HG03135 (cell line): ENCODE measurements around the gene CBX1.
"Not testable (repeated sequence)": the region's sequence is repeated elsewhere in the genome, so short reads cannot be mapped to it uniquely, and the experiment has no call there.

Experiments
- ATAC-seq: cut with Tn5 transposase; IDR thresholded peaks from one replicate; pipeline ENCODE4 v1.9.1; 2021; ENCODE audit warnings: mild to moderate bottlenecking, moderate library complexity; ENCODE audit not compliant: unreplicated experiment

The CBX1 gene

DNA sequence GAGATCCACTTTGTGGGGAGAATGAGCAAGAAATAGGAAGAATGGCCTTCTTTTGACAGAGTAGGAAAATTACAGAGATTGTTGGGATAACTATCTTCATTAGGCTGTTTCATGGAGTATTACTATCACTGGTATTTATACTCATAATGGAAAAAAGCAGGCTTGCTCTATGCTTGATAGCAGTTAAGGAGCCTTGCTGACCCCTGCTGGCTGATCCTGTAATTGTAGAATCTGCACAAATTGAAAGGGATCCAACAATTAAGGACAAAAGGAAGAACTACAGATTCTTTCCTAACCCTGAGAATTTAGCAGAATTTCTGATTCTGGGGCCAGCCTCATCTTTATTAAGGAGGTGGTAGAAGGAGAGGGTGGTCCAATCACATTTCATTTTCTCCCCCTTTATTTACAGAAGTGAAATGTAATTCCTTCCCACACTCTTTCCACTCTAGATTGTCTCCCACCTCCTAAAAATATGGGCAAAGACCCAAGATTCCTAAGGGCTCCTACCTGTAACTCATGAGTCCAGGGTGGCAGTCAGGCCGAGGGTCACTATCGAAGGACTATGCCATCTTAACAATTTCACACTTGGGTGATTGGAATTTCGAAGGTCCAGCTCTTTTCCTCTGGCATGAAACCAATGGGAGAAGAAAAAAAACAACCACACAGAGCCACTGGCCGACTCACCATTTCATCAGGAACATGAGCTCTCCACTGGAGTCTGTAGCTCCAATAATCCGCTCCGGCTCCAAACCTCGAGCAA, 26.8 kb downstream of the CBX1 start:
- no peak for ATAC-seq

DNA sequence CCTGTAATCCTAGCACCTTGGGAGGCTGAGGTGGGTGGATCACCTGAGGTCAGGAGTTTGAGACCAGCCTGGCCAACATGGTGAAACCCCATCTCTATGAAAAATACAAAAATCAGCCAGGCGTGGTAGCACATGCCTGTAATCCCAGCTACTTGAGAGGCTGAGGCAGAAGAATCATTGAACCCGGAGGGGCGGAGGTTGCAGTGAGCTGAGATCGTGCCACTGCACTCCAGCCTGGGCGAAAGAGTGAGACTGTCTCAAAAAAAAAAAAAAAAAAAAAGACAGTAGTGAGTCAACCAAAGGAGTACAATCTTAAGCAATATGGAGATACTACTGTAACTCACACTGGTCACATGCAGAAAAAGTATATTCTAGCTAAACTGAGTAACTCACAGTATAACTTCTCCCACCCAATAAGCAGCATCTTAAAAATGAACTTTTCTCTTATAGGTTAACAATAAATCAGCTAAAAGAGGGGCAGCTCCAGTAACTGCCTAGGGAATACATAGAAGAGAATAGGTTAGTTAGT, 27.6 kb downstream of the CBX1 start:
- not testable (repeated sequence) for ATAC-seq

DNA sequence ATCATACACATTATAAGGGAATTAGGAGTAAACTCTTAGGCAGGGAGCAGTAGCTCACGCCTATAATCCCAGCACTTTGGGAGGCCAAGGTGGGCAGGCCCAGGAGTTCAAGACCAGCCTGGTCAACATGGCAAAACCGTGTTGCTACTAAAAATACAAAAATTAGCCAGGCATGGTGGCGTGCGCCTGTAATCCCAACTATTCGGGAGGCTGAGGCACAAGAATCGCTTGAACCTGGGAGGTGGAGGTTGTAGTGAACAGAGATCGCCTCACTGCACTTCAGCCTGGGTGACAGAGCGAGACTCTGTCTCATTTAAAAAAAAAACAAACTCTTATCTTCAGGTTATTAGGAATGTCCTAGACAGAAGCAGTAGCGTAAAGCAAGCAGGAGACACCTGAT, 28.5 kb downstream of the CBX1 start:
- ATAC-seq: not testable (repeated sequence)

DNA sequence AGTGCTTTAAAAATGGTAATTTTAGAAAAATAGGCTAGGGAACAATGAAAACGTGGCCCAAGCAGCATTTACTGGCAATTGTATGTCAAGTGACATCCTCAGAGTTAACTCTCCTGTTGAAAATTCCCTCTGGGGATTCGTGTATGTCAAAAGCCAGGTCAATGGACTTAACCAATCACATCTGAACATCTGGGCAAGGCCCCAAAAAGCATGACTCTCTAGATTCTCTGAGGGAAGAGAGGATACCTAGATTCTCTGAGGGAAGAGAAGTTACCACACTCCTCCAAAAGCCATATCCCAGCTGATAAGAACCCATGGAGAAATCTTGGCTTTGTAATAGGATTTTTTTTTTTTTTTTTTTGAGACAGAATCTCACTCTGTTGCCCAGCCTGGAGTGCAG, 29.6 kb downstream of the CBX1 start:
- ATAC-seq: no peak

DNA sequence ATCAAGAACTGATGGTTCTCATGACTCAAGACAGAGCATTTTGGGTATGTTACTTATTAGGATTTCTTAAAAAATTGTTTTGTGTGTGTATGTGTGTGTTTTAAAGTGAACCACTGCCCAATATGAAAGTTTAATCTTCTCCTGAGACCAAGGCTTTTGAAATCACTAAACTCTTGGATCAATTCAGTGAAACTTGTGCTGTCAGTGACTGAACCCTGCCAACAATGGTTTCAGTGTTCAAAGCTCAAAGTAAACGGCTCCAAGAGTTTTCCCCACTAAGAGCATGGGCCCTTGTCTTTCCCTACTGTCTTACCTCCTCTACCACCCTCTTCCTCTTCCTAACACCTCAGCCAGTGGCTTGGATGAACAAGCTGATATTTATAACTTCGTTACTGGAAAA, 31.1 kb downstream of the CBX1 start:
- ATAC-seq: no peak

DNA sequence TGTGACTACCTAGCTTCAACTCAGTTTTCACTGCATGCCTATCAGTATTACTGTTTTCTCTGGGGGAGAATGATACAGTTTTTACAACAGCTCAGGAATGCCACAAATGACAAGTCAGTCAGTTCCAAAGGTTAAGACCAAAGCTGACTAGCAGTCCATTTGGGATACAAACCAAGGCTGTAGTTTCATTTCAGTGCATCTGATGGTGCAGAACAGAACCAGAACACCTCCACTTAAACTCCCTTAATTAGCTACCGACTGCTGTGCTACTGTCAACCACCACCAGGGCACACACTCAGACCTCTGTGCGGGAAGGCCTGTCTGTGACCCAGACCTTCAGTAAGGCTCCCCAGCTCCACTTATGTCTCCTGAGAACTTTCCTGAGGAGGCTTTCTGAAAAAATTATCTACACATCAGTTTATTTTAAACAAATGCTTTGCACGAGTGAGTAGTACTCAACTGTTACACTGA, 32.8 kb downstream of the CBX1 start:
- ATAC-seq: no peak

DNA sequence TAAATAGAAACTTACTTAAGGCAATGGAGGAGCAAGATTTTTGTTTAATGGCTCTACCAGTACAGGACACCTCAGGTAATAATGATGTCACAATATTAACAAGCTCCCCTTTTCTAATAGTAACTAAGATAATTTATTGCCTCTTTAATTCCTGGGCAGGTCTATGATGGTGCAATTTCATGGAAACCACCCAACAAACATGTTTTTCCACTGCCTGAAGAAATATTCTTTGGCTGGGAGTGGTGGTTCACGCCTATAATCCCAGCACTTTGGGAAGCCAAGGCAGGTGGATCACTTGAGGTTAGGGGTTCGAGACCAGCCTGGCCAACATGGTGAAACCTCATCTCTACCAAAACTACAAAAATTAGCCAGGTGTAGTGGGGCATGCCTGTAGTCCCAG, 33.5 kb downstream of the CBX1 start:
- not testable (repeated sequence) for ATAC-seq

DNA sequence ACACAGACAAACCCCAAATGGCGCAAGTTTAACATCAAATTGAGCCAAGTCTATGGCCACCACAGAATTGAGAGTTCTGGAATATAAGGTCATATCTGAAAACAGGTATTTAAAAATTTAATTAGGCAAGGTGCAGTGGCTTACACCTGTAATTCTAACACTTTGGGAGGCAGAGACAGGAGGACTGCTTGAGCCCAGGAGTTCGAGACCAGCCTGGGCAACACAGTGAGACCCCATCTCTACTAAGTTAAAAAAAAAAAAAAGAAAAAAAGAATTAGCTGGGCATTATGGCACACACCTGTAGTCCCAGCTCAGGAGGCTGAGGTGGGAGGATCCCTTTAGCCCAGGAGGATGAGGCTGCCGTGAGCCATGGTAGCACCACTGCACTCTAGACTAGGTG, 34.0 kb downstream of the CBX1 start:
- no peak for ATAC-seq

DNA sequence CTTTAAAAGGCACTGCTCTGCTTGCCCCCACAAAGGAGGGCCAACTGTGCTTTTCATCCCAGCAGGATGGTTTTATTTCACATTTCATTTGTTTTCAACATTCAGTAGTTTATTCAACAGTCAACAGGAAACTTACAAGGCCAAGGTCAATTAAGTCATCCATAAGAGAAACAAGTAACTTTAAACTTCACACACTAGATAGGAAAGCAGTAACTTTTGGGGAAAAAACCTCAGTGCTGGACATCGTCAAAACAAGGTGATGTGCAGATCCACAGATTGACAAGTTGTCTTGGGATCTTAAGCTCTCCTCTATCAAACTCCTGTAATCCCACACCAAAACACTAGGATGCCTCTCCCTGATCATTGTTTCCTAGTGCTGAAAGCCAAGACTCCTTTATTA, 34.6 kb downstream of the CBX1 start:
- no peak for ATAC-seq

DNA sequence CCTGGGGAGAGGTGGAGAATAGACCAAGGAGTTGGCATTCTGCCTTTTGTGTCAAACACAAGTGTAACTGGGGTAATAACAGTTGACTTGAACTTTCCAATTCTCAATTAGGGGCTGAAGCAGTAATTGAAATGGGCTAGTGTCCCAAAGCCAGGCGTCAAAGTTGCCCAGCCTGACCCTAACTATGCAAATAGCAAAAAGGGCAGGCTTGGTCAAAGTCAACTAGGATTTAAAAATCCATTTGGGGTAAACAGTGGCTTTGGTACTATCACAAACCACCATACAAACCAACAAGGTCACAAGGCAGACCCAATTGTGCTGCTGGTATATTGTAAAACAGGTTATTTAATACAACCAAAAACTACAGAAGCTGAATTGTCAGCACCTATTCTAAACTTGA, 35.1 kb downstream of the CBX1 start:
- no peak for ATAC-seq

DNA sequence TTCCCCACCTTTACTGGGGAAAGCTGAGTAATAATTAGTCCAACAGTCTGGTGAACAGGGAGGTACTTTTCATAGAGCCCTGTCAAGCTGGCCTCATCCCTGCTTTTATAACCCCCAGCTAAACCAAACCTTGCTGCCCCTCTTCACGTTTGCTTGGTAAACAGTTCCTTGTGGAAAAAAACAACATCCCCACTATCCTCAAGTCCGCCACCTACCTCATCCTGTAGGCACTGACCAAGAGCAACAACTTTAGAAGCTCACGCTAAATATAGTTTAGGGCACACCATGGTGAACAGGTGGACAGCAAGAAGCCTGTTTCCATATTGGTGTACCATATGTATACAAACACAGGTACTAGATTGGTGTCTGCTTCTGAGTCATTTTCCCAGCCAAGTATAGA, 36.6 kb downstream of the CBX1 start:
- no peak for ATAC-seq

DNA sequence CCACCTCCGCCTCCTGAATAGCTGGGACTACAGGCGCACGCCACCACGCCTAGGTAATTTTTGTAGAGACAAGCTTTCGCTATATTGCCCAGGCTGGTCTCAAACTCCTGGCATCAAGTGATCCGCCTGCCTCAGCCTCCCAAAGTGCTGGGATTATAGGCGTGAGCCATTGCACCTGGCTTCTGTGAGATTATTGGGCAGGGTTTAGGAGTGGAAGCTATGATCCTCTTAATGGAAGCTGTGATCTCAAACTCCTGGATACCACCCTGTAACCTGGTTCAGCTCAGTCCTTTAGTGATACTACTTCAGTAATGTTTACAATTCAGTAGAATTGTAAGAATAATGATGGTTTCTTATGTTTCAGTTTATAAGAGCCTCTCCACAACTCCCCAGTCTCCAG, 39.0 kb downstream of the CBX1 start:
- no peak for ATAC-seq

DNA sequence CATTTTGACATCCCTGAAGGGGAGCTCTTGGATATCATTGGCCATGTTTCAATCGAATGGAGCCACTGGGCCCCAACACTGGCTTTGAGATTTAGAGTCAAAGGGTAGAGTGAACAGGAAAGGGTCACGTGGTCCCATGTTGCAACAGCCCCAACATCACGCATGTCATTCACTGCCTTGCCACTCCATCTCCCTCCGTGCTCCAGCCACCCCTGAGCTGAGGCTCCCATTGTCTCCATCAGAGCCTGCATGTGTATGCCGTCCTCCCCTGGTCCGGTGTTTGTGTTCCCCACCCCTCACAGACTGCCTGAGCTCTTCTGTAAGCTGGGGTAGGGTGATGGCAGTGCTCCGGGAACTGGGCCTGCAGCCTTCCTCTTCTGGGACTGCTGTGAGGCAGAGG, 41.0 kb downstream of the CBX1 start:
- no peak for ATAC-seq

DNA sequence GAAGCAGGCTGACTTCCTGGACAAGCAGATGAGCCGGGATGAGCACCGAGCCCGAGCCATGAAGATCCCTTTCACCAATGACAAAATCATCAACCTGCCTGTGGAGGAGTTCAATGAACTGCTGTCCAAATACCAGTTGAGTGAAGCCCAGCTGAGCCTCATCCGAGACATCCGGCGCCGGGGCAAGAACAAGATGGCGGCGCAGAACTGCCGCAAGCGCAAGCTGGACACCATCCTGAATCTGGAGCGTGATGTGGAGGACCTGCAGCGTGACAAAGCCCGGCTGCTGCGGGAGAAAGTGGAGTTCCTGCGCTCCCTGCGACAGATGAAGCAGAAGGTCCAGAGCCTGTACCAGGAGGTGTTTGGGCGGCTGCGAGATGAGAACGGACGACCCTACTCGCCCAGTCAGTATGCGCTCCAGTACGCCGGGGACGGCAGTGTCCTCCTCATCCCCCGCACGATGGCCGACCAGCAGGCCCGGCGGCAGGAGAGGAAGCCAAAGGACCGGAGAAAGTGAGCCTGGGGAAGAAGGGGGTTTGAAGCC, 42.1 kb downstream of the CBX1 start:
- no peak for ATAC-seq

DNA sequence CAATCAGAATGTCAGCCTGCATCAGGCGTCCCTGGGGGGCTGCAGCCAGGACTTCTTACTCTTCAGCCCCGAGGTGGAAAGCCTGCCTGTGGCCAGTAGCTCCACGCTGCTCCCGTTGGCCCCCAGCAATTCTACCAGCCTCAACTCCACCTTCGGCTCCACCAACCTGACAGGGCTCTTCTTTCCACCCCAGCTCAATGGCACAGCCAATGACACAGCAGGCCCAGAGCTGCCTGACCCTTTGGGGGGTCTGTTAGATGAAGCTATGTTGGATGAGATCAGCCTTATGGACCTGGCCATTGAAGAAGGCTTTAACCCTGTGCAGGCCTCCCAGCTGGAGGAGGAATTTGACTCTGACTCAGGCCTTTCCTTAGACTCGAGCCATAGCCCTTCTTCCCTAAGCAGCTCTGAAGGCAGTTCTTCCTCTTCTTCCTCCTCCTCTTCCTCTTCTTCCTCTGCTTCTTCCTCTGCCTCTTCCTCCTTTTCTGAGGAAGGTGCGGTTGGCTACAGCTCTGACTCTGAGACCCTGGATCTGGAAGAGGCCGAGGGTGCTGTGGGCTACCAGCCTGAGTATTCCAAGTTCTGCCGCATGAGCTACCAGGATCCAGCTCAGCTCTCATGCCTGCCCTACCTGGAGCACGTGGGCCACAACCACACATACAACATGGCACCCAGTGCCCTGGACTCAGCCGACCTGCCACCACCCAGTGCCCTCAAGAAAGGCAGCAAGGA, 42.7 kb downstream of the CBX1 start:
- no peak for ATAC-seq

DNA sequence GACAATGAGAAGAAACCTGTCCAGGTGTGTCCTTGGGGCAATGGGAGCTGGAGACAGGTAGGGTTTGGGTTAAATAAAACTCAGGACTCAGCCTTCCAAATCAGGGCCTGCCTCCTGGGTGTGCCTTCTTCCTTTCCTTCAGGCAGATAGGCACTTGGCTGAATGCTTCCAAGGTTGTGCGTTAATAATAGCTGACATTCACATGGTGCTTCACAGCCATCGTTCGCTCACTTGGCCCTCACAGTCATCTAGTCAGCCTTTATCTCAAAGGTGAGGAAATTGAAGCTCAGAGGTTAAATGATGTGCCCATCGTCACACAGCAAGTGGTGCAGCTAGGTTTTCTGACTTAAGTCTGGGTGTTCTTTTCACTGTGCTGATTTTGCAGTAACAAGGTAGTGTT, 43.7 kb downstream of the CBX1 start:
- no peak for ATAC-seq

DNA sequence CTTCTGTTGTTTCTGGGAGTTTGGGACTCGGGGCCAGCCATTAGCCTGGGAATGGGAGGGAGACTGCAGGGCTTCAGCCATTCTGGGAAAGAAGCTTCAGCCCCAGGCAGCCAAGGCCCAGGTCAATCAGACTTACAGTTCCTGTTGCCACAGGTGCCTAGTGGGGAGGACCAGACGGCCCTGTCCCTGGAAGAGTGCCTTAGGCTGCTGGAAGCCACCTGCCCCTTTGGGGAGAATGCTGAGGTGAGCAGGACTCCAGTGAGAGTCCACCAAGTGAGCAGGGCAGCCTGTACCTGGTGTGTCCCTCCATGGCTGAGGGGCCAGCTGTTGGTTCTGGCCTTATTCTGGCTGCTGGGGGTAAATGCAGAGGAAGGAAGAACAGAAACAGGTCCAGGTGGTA, 44.4 kb downstream of the CBX1 start:
- no peak for ATAC-seq

DNA sequence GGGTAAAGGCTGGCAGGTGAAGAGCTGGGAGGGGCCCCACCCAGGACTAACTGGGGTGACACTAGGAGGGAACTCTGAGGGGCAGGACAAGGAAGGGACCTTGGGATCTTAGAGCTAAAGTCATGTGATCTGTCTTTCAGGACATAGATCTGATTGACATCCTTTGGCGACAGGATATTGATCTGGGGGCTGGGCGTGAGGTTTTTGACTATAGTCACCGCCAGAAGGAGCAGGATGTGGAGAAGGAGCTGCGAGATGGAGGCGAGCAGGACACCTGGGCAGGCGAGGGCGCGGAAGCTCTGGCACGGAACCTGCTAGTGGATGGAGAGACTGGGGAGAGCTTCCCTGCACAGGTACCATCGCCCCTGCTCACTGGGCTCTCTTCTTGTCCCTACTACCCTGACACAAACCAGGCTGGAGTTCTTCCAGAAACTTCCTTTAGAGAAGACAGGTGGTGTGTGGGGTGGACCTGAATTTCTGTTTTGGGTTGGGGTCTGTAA, 45.0 kb downstream of the CBX1 start:
- ATAC-seq: no peak

DNA sequence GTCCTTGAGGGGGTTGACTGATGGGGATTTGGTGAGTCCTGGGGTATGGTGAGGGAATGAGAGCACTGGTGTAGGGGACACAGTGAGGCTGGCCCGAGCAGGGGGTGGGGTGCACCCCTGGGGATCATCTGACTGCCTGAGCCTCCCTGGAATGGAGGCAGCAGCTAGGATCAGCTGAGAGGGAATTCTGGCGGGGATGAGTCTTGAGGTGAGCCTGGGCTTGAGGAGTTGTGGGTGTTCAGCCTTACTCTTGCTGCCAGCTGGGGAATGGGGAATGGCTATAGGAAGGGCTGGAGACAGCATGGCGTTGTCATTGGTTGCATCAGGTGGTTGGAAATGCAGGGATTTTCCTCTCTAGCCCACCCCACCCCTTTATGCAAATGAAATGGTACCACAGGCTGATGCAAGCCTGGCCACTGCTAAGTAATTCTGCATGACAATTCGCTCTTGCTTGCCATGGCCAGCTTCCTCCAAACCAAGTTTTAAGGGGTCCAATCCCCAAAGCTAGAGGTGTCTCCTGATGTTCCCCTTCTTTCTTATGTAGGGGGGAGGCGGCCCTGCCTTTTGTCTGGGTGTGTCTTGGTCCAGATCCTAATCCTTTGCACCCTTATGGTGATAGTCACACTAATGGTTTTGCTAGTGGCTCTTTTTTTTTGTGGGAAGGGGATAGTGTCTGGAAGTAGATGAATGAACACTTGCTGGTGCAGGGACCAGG, 45.6 kb downstream of the CBX1 start:
- ATAC-seq: no peak

DNA sequence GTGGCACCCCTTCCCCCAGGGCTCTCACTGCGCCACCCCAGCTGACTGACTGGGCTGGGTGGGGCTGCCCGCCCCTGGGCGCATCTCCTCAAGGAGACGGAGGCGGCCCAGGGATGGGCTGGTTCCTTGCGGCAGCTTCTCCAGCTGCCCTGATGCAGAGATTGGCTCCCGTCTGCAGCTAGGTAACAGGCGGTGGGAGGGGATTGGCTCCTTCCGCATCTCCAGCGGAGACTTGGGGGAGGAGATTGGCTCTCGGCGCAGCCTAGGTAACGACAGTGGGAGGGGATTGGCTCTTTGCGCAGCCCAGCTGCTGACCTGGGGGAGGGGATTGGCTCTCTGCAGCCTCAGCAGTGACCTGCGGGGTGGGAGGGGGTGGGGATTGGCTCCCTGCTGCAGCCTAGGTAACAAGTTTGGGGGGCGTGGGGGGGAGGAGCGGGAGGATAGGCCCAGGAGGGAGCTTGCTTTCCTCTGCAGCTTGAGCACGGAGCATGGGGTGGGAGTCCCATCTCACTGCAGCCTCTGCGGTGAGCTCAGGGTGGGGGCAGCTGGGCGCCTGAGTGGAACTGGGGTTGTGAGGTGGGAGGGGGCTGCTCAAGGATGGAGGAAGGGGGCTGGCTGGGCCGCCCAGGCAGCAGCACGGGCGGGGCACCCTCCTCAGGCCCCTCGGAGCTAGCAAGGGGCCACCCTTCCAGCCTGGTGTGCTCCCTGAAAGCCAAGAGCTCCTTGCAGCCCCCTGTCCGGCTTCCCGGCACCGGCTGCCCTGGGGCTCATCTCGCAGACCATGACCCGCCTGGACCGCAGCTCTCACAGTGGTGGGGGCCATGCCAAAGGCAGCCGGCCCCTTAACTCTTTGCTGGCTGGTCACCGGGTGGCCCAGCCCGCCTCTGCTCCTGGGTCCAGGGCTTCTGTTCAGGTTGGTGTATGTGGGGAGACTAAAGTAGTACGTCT, 46.8 kb downstream of the CBX1 start:
- no peak for ATAC-seq
